K562 (cell line): ENCODE results near the gene PLXNA2. TPM values are rescaled to one million over a fixed set of nuclear protein-coding genes. Genes with fewer than 3 reads are reported as not detected.

Source experiments
- ATAC-seq: fragments of 200-7000 bp; cut with Tn5 transposase; 3 replicates; pipeline ENCODE4 v1.9.1; 2020; ENCODE audit warnings: moderate library complexity
- BruUV-seq: library from RNA; stranded (reverse); fragments of 400-500 nt; replicated peaks from 2 replicates; lab custom pipeline; 2021; lab: Mats Ljungman, UMichigan
- CTCF ChIA-PET: fragments of 300-600 bp; formaldehyde crosslinking; extraction: SDS; loops from one replicate; lab custom pipeline; 2021; ENCODE audit warnings: low intra/inter-chr PET ratio; lab: Yijun Ruan, JAX
- POLR2A ChIA-PET: fragments of 300-600, 350-650 bp; sonication (Branson Sonifier 250); formaldehyde crosslinking; extraction: SDS; loops from one replicate; lab custom pipeline; 2021; ENCODE audit warnings: antibody characterized with exemption, inconsistent platforms; lab: Yijun Ruan, JAX
- DNase-seq, 4 experiments: peaks; one replicate each; pipeline versions ENCODE4 v3.0.0 to v3.0.0-alpha.2; 2011 to 2018; ENCODE audit warnings: low spot score in 3 of 4, mixed read lengths in 3 of 4; ENCODE audit errors: extremely low read depth in 1 of 4
- FAIRE-seq: peaks from 2 replicates; lab custom pipeline; 2011; peaks lifted over from hg19 to GRCh38; lab: Jason Lieb, UNC
- H2AFZ ChIP-seq: 2 replicates; pipeline ENCODE4 v1.6.0; 2011; ENCODE audit warnings: low read depth, low read length, control low read depth, inconsistent platforms
- H3K27ac ChIP-seq: fragments of 200-600 bp; 3 replicates; pipeline ENCODE4 v1.8.0; 2011; ENCODE audit warnings: low read depth, mild to moderate bottlenecking, control low read depth, inconsistent platforms, low read length, moderate library complexity, mixed read lengths; ENCODE audit errors: extremely low read depth
- H3K27me3 ChIP-seq, 2 experiments: fragments of 300-600 bp in 1 of 2; 2 replicates in 1 of 2; 3 replicates in 1 of 2; pipeline versions ENCODE4 v1.6.0 to v1.8.0; 2011; ENCODE audit warnings: inconsistent platforms in 2 of 2, low read length in 2 of 2, mild to moderate bottlenecking in 1 of 2, mixed read lengths in 1 of 2, moderate library complexity in 1 of 2; ENCODE audit not compliant: control insufficient read depth in 2 of 2, insufficient read depth in 2 of 2
- H3K36me3 ChIP-seq: fragments of 300-600 bp; 3 replicates; pipeline ENCODE4 v1.8.0; 2011; ENCODE audit warnings: mild to moderate bottlenecking, low read length, inconsistent platforms; ENCODE audit not compliant: control insufficient read depth, insufficient read depth
- H3K4me1 ChIP-seq, 2 experiments: fragments of 200-600 bp in 1 of 2; replicated peaks in 1 of 2; 2 replicates in 1 of 2; 3 replicates in 1 of 2; pipeline versions ENCODE4 v1.5.1 to v1.8.0; 2011; ENCODE audit warnings: inconsistent platforms in 2 of 2, low read length in 2 of 2, mild to moderate bottlenecking in 1 of 2, mixed read lengths in 1 of 2, moderate library complexity in 1 of 2; ENCODE audit not compliant: control insufficient read depth in 2 of 2, insufficient read depth in 2 of 2
- H3K4me2 ChIP-seq: 2 replicates; pipeline ENCODE4 v1.6.1; 2011; ENCODE audit warnings: low read length, control low read depth, inconsistent platforms, mixed read lengths; ENCODE audit not compliant: insufficient read depth
- H3K4me3 ChIP-seq: fragments of 200-600 bp; sonication (generic), shearing (Covaris generic); 2 replicates; pipeline ENCODE4 v1.5.1; 2016; ENCODE audit warnings: control low read depth, inconsistent platforms
- H3K79me2 ChIP-seq: fragments of 200-600 bp; 3 replicates; pipeline ENCODE4 v1.8.0; 2011; ENCODE audit warnings: low read length, inconsistent platforms; ENCODE audit not compliant: control insufficient read depth, insufficient read depth
- H3K9ac ChIP-seq, 2 experiments: 2 replicates each; pipeline versions ENCODE4 v1.6.0 to v1.6.1; 2011; ENCODE audit warnings: low read depth in 2 of 2, low read length in 2 of 2, control low read depth in 1 of 2, inconsistent platforms in 1 of 2, mild to moderate bottlenecking in 1 of 2, mixed read lengths in 1 of 2; ENCODE audit not compliant: insufficient read depth in 1 of 2
- H3K9me1 ChIP-seq: one replicate; pipeline ENCODE4 v1.6.0; 2011; ENCODE audit warnings: inconsistent platforms, mild to moderate bottlenecking, low read length, moderate library complexity; ENCODE audit not compliant: control insufficient read depth, insufficient read depth
- H3K9me3 ChIP-seq: replicated peaks from 2 replicates; pipeline ENCODE4 v1.5.1; 2011; ENCODE audit warnings: low read depth, low read length, inconsistent platforms; ENCODE audit not compliant: control insufficient read depth, insufficient read depth
- H4K20me1 ChIP-seq: replicated peaks from 2 replicates; pipeline ENCODE4 v1.6.1; 2011; ENCODE audit warnings: low read length, inconsistent platforms, mixed read lengths; ENCODE audit not compliant: control insufficient read depth, insufficient read depth
- AFF4 ChIP-seq: sonication (generic); formaldehyde crosslinking; IDR thresholded peaks from 2 replicates; pipeline ENCODE4 v1.8.0; 2023; ENCODE audit warnings: mild to moderate bottlenecking, missing genetic modification reagents
- PHTF2 ChIP-seq: fragments of 250-450 bp; sonication (Bioruptor Pico); IDR thresholded peaks from 2 replicates; pipeline ENCODE4 v1.5.0; 2021; ENCODE audit warnings: mild to moderate bottlenecking
- POLR2A ChIP-seq: fragments of 450-650 bp; conservative IDR thresholded peaks from 2 replicates; pipeline ENCODE4 v1.6.1; 2016
- WGBS: fragments of 100-300 bp; shearing (Covaris generic); methylation state at CpG from one replicate; pipeline ENCODE4 v1.1.6; 2016; ENCODE audit warnings: low coverage, mixed read lengths; ENCODE audit not compliant: insufficient coverage; ENCODE audit errors: missing lambda C conversion rate; 5-methylcytosine and 5-hydroxymethylcytosine counted together
- in situ Hi-C: fragments of 300-500 bp; cut with MboI; formaldehyde crosslinking; loops from 4 replicates; pipeline ENCODE4 v1.15.0; 2018; ENCODE audit warnings: inconsistent platforms, mixed read lengths
- intact Hi-C: fragments of 100-400 bp; cut with micrococcal nuclease; formaldehyde crosslinking; loops from 2 replicates; pipeline ENCODE4 v1.14.2; 2022
- polyA plus RNA-seq, 8 experiments: library from polyadenylated mRNA; depleted of rRNA in 4 of 8; stranded (reverse) in 5 of 8; unstranded in 3 of 8; fragments of >200 nt; fragmentation: Nextera tagmentation in 2 of 8; fragmentation: Illumina TruSeq in 1 of 8; extraction: Ambion mirVana in 2 of 8; extraction: Trizol in 1 of 8; gene quantifications; 2 replicates each; pipeline versions ENCODE4 v1.2.1 to v1.2.3, GENCODE V29; 2011 to 2014; ENCODE audit warnings: inconsistent platforms in 1 of 8, missing spikeins in 1 of 8
- total RNA-seq, 7 experiments: library from RNA; depleted of rRNA in 6 of 7; stranded (reverse); fragments of >200 nt in 6 of 7; fragmentation: Illumina TruSeq in 2 of 7; extraction: Trizol in 2 of 7; gene quantifications; 2 replicates each; pipeline versions ENCODE4 v1.2.1 to v1.2.3, GENCODE V29; 2011 to 2021; ENCODE audit warnings: low replicate concordance in 1 of 7

Gene PLXNA2
- total and polyA plus RNA-seq, 9 of the 15 experiments (the other 6 are each of a cell fraction or from before 2014, with no cell fraction given) = 0.01 to 1.3 (median 0.32) TPM

GRCh38 chr1:208047476-208047934 is 196.7 kb downstream of the PLXNA2 start:
- in situ Hi-C loops (no loop called here), intact Hi-C loops (no loop called here)
- ChIA-PET CTCF (no interaction called here), POLR2A (interaction anchor here (0.6 to 1.4 kb wide), 4 partner anchors 11 to 84 kb away, joined by 3 read pairs; no protein-coding TSS in a partner anchor)
- H3K4me3 ChIP-seq = no peak overlapping the region
- no peaks in the 10 kb centered on the region; the same call in 1 of the 2 replicates for H4K20me1 ChIP-seq
- H3K4me2 ChIP-seq = no peak overlapping the region
- TF ChIP-seq AFF4 (CRISPR knock-in tag) (no peak), POLR2A (no peak), PHTF2 (CRISPR knock-in tag) (no peak)
- ATAC-seq = no peak
- no peak for DNase-seq
- H3K36me3 ChIP-seq = no peaks in the 10 kb centered on the region
- no peak for FAIRE-seq
- peaks cover 35 to 73% of the 10 kb centered on the region in 2 experiments for H3K27me3 ChIP-seq
- H3K9me1 ChIP-seq = no peaks in the 10 kb centered on the region
- no peak overlapping the region for H3K27ac ChIP-seq
- 0 out of 5 replicates have a peak, but pooled peaks cover 0 to 3% of the 10 kb centered on the region in 2 experiments for H3K4me1 ChIP-seq
- no peak overlapping the region for H3K9ac ChIP-seq
- under 1% methylated on average over 6 of the region's 6 CpGs for WGBS
- H3K79me2 ChIP-seq = no peaks in the 10 kb centered on the region
- no peaks in the 10 kb centered on the region for H3K9me3 ChIP-seq
- H2AFZ ChIP-seq = no peak overlapping the region
- no TSS peak for BruUV-seq
